Thyroid gland (tissue), 4 donors: ENCODE data around the gene LEUTX. TPM values are rescaled to one million over a fixed set of nuclear protein-coding genes. Genes with fewer than 3 reads are reported as not detected.

Source experiments
- DNase-seq, 2 donors: peaks; one replicate each; pipeline ENCODE4 v3.0.0-alpha.2; 2019
- H3K27ac ChIP-seq, 3 donors: fragments of 200-600 bp; sonication (generic); 1 replicate in 2 of 3; 2 replicates in 1 of 3; pipeline ENCODE4 v1.5.1; 2016 to 2019; ENCODE audit warnings: mild to moderate bottlenecking in 1 of 3, moderate library complexity in 1 of 3
- H3K27me3 ChIP-seq: fragments of 200-600 bp; sonication (generic); one replicate; pipeline ENCODE4 v1.5.1; 2019
- H3K36me3 ChIP-seq, 2 donors: fragments of 200-600 bp; sonication (generic); one replicate each; pipeline ENCODE4 v1.5.1; 2016 to 2019
- H3K4me1 ChIP-seq, 2 donors: fragments of 200-600 bp; sonication (generic); one replicate each; pipeline ENCODE4 v1.5.1; 2017 to 2019
- H3K4me3 ChIP-seq, 3 donors: fragments of 200-600 bp; sonication (generic); replicated peaks in 1 of 3; 1 replicate in 2 of 3; 2 replicates in 1 of 3; pipeline ENCODE4 v1.5.1; 2016; ENCODE audit warnings: mild to moderate bottlenecking in 1 of 3
- H3K9me3 ChIP-seq: fragments of 200-600 bp; sonication (generic); one replicate; pipeline ENCODE4 v1.5.1; 2017
- CTCF ChIP-seq, 6 experiments: fragments of 200-600 bp in 3 of 6; fragments of 450-650 bp in 3 of 6; sonication (generic) in 3 of 6; IDR thresholded peaks; one replicate each; pipeline ENCODE4 v1.5.1; 2016 to 2019; ENCODE audit warnings: antibody characterized with exemption in 6 of 6, mild to moderate bottlenecking in 2 of 6, inconsistent platforms in 1 of 6, moderate library complexity in 1 of 6
- POLR2A ChIP-seq, 2 donors: fragments of 450-650 bp; IDR thresholded peaks; one replicate each; pipeline ENCODE4 v1.6.1; 2017; ENCODE audit warnings: antibody characterized with exemption in 2 of 2, mild to moderate bottlenecking in 2 of 2, moderate library complexity in 1 of 2
- WGBS, 2 donors: methylation state at CpG; one replicate each; pipeline ENCODE4 v1.1.5; 2017; 5-methylcytosine and 5-hydroxymethylcytosine counted together
- intact Hi-C: fragments of 100-400 bp; cut with DNase I; formaldehyde crosslinking; loops from one replicate; pipeline ENCODE4 v1.15.1; 2023
- total RNA-seq, 4 donors: library from RNA; depleted of rRNA; stranded (reverse); fragments of >200 nt; gene quantifications; one replicate each; pipeline ENCODE4 v1.2.3, GENCODE V29; 2016

Gene LEUTX
- total RNA-seq, 4 donors from 2014 or later, result not detected

- no peak overlapping the region for H3K27ac ChIP-seq
- H3K36me3 ChIP-seq, result peaks cover 58 to 59% of the 10 kb centered on the region in 2 donors
- H3K27me3 ChIP-seq, result no peaks in the 10 kb centered on the region
- H3K4me3 ChIP-seq, result no peak overlapping the region
- H3K4me1 ChIP-seq, result peaks cover 10 to 24% of the 10 kb centered on the region in 2 donors
- H3K9me3 ChIP-seq, result no peaks in the 10 kb centered on the region
- DNase-seq, result no peak
- intact Hi-C loops, result no loop called here
- TF ChIP-seq POLR2A (IDR thresholded peaks at IDR 0.05) (no peak), CTCF (IDR thresholded peaks at IDR 0.05) (no peak)
- WGBS, 2 donors, result 91% methylated on average over 16 of the region's 16 CpGs
These were observed 53.0 kb downstream of the LEUTX start for GRCh38 chr19:39831679-39832078.

GRCh38 chr19:39832341-39833083, 53.9 kb downstream of the LEUTX start:
- no peaks in the 10 kb centered on the region for H3K9me3 ChIP-seq
- TF ChIP-seq CTCF (IDR thresholded peaks at IDR 0.05) (no peak), POLR2A (IDR thresholded peaks at IDR 0.05) (no peak)
- WGBS, 2 donors, result 68 to 75% methylated on average over 5 of the region's 5 CpGs
- H3K4me1 ChIP-seq, result peaks cover 10 to 24% of the 10 kb centered on the region in 2 donors
- DNase-seq, result no peak
- intact Hi-C loops, result no loop called here
- peak overlapping the region in 1 of 3 donors; percentile 93 for H3K4me3 ChIP-seq
- H3K27ac ChIP-seq, result peak overlapping the region in 2 of 3 donors; percentile 66 to 80
- H3K36me3 ChIP-seq, result peaks cover 57 to 58% of the 10 kb centered on the region in 2 donors
- H3K27me3 ChIP-seq, result no peaks in the 10 kb centered on the region

GRCh38 chr19:39833160-39833463, 54.5 kb downstream of the LEUTX start:
- 2 to 5% methylated on average over 8 to 11 of the region's 24 CpGs for WGBS, 2 donors
- DNase-seq, result no peak
- TF ChIP-seq POLR2A (IDR thresholded peaks at IDR 0.05) (no peak), CTCF (IDR thresholded peaks at IDR 0.05) (no peak)
- intact Hi-C loops, result no loop called here
- Histone ChIP-seq H3K4me1 (peaks cover 10 to 24% of the 10 kb centered on the region in 2 donors), H3K36me3 (peaks cover 53 to 57% of the 10 kb centered on the region in 2 donors), H3K27ac (peak overlapping the region; percentile 66 to 85 (median 80)), H3K27me3 (no peaks in the 10 kb centered on the region), H3K4me3 (peak overlapping the region; percentile 75 to 93 (median 85)), H3K9me3 (no peaks in the 10 kb centered on the region)

GRCh38 chr19:39833464-39834286, 55.0 kb downstream of the LEUTX start, which contains the start of gene DYRK1B:
TSS of gene DYRK1B (minus strand) at chr19:39834162. CDS start at chr19:39831867, 2,295 bp downstream.
- H3K27me3 ChIP-seq, result no peaks in the 10 kb centered on the region
- peak; percentile 99 for DNase-seq
- intact Hi-C loops, result no loop called here
- H3K4me3 ChIP-seq, result peak within 1 kb of the TSS; percentile 75 to 93 (median 85)
- H3K4me1 ChIP-seq, result peaks cover 10 to 24% of the 10 kb centered on the region in 2 donors
- TF ChIP-seq POLR2A (IDR thresholded peaks at IDR 0.05) (peak in 1 of 2 donors; percentile 70), CTCF (IDR thresholded peaks at IDR 0.05) (no peak)
- H3K9me3 ChIP-seq, result no peaks in the 10 kb centered on the region
- peak within 1 kb of the TSS; percentile 80 to 85 (median 82) for H3K27ac ChIP-seq
- 0% methylated on average over 10 to 38 of the region's 59 CpGs for WGBS, 2 donors
- peaks cover 51 to 53% of the 10 kb centered on the region in 2 donors for H3K36me3 ChIP-seq
